Measurements from ENCODE around the gene NPBWR2.
"Not testable (repeated sequence)": the region's sequence is repeated elsewhere in the genome, so short reads cannot be mapped to it uniquely, and the experiment has no call there.

The NPBWR2 gene

GRCh38 chr20:64143018-64143801, 35.8 kb upstream of the NPBWR2 start:
- DNase-seq (ENCODE audit: low read depth in 3 of 3): no peak

- DNase-seq (ENCODE audit: low read depth in 3 of 3): no peak
These were observed 35.2 kb upstream of the NPBWR2 start for GRCh38 chr20:64142590-64142989.

DNA sequence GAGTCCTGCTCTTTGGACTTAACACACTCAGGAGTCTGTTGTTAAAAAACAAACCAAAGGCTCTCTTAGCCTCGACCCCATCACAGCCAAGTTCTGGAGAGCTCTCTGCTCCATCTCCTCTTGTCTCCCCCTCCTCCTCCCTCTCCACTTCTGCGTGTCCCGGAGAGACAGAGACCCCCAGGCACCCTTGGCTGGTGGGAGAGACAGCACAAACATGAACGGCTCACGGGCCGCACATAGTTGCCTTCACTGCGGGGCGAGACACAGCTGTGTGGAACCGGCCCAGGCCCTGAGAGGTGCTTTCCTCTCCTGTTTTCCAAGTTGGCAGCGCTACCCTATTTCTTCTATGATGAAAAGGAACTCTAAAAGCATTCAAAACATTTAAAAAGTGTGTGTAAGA, 33.6 kb upstream of the NPBWR2 start:
- no peak for DNase-seq (ENCODE audit: low read depth in 3 of 3)

DNA sequence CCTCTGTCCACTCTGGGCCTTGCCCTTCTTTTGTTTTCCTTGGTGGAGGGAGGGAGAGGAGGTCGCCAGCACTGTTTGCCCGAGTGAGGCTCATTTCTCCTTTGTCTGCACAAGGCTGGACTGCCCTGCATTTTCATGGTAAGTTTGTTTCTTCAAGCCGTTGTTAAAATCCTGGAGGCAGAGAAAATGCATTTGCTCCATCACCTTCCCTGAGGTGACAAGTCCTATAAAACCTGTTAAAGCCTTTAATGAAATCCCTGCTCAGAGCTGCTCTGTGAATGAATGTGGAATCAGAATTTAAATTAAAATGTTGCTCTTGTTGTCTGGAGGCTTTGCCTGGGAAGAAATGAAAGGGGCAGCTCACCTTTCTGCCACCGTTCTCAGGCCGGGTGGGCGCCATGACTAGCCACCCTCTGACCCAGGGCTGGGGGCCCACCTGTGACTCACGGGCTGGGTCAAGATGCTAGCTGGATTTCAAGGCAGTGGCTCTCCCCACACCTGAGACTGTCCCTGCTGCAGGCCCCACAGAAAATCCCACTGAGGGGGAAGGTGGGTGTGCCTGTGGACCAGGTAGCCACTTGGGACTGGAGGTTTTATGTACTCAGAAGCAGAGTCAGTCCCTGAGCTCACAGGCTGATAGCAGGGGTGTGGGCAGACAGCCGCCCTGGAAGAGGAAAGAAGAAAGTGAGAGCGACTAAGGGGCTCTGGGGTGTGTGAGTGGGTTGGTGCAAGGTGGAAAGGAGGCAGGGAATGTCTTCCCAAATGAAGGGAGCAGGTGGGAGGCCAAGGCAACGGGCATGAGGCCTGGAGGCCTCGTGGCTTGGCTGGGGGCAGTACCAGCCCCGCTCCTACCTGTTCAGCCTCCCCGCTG, 32.9 kb upstream of the NPBWR2 start:
- no peak for DNase-seq (ENCODE audit: low read depth in 3 of 3)

DNA sequence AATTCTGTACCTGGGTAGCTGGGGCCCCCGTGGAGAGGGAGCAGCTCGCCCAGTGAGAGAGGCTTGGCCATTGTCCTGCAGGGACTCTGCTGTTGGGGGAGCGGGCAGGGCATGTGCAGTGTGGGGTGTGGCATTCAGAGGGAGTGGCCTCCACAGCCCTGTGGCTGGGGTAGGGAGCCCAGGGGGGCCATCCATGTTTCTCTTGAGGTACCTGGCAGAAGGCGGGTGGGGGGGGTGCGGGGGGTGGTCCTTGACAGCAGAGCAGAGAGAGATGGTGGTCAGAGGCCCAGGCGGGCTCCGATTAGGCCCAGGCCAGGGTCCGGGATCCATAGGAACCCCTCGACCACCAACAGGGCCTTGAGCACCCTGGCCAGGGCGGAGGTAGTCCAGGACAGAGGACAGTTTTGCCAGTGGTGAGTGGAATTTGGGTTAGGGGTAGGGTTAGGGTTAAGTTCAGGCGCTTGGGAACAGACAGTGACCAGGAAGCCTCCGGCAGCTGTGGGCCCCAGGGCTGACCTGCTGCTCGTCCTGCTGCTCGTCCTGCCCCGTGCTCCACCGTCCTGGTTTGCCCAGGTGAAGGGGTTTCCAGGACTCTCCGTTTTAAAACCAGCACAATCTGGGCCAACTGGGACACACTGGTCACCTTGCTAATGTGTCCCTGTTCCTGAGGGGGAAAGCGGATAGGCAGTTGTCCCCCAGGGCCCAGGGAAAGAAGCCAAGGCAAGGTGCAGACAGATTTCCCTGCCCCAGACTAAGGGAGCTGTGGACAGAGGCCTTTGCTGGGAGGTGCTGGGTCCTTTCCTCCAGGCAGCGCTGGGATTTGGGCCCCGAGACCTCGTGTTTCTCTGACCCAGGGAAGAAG, 32.1 kb upstream of the NPBWR2 start:
- DNase-seq (ENCODE audit: low read depth in 3 of 3): no peak

- DNase-seq (ENCODE audit: low read depth in 3 of 3): no peak
These were observed 31.0 kb upstream of the NPBWR2 start for GRCh38 chr20:64138276-64138815.

DNA sequence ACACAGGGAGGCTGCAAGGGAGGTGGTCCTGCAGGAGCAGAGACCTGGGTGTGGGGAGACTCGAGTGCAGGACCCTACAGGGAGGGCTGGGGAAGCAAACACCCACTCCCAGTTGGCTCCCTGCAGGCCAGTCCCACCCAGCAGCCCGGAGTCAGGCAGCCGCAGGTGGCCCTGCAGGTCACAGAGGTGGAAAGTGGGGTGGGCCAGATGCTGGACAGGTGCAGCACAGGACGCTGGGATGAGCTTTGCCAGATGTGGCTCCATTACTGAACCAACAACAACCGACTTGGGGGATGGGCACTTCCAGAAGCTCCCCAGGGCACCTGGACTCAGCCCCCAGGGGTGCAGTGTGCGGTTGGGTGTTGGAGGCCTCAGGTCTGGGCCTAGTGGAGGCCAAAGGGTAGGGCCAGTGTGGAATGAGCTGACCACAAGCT, 30.2 kb upstream of the NPBWR2 start:
- no peak for DNase-seq (ENCODE audit: low read depth in 3 of 3)

DNA sequence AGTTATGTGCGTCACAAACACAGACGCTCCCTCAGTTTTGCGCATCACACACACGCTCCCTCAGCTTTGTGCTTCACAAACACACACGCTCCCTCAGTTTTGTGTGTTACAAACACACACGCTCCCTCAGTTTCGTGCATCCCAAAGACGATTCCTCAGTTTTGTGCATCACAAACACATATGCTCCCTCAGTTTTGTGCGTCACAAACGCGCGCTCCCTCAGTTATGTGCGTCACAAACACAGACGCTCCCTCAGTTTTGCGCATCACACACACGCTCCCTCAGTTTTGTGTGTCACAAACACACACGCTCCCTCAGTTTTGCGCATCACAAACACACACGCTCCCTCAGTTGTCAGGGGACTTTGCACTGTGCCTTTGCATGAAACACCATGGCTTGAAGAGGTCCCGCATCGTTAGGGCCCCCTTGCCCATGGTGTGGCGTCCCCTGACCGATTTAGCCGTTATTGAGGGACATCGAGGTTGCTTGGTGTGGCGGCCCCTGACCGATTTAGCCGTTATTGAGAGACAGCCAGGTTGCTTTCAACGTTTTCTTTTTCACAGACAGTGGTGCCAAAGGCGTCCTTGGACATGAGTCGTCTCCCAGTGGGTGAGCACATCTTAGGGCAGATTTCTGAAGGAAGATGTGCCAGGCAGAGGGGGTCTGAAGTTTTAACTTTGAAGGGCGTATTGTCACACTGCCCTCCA, 28.8 kb upstream of the NPBWR2 start:
- DNase-seq (ENCODE audit: low read depth in 3 of 3): no peak

GRCh38 chr20:64134744-64135143, 27.4 kb upstream of the NPBWR2 start:
- not testable (repeated sequence) for DNase-seq (ENCODE audit: low read depth in 3 of 3)

GRCh38 chr20:64133951-64134407, 26.6 kb upstream of the NPBWR2 start:
- DNase-seq (ENCODE audit: low read depth in 3 of 3): no peak

- DNase-seq (ENCODE audit: low read depth in 3 of 3): no peak
These were observed 24.0 kb upstream of the NPBWR2 start for GRCh38 chr20:64131406-64131805.

DNA sequence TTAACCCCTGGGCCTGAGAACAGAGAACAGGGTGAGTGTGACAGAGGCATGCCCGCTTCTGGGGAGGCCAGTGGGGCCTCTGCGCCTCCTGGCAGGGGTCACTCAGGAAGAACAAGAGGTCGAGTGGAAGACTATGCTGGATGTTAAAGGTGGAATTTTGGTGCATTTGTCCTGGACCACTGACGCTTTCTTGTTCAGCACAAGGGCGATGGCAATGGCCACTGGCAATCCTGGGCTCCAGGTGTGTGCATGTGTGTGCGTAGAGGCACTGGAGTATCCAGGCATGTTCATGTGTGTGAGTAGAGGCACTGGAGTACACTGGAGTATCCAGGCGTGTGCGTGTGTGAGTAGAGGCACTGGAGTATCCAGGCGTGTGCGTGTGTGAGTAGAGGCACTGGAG, 23.5 kb upstream of the NPBWR2 start:
- no peak for DNase-seq (ENCODE audit: low read depth in 3 of 3)

- no peak for DNase-seq (ENCODE audit: low read depth in 3 of 3)
These were observed 22.9 kb upstream of the NPBWR2 start for GRCh38 chr20:64130271-64130670.

DNA sequence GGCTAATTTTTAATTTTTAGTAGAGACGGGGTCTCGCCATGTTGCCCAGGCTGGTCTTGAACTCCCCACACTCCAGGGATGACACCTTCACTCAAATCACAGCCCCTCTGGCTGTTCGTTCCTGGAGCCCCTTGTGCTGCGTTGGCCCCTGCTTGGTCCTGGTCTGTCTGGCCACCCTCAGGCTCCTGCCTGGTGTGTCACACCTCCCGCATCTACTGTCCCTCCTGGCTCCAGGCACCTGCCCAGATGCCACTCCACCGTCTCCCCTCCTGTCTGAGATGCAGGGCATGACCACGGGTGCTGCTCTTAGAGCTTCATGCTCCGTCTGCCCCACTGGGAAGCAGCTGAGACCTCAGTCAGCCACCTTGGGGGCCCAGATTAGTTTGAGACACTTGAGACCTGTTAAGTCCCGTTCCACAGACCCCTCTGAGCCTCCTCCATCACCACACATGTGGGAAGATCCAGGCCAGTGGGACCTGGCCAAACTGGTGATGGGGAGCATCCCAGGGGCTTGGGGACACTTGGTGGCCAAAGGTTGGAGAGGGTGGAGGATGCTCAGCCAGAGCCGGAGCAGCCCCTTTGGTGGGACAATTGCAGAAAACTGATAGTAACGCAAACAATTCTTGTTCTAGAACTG, 21.9 kb upstream of the NPBWR2 start:
- no peak for DNase-seq (ENCODE audit: low read depth in 3 of 3)

- DNase-seq (ENCODE audit: low read depth in 3 of 3): not testable (repeated sequence)
These were observed 16.2 kb upstream of the NPBWR2 start for GRCh38 chr20:64123517-64123916.

DNA sequence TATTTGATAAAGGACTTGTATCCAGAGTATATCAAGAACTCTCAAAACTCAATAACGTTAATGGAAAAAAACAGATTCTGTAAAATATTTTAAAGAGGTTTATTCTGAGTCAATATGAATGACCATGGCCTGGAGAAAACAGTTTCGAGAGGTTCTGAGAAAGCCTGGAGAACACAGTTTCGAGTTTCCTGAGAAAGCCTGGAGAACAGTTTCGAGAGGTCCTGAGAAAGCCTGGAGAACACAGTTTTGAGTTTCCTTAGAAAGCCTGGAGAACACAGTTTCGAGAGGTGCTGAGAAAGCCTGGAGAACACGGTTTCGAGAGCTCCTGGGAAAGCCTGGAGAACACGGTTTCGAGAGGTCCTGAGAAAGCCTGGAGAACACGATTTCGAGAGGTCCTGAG, 15.6 kb upstream of the NPBWR2 start:
- DNase-seq (ENCODE audit: low read depth in 3 of 3): not testable (repeated sequence)

DNA sequence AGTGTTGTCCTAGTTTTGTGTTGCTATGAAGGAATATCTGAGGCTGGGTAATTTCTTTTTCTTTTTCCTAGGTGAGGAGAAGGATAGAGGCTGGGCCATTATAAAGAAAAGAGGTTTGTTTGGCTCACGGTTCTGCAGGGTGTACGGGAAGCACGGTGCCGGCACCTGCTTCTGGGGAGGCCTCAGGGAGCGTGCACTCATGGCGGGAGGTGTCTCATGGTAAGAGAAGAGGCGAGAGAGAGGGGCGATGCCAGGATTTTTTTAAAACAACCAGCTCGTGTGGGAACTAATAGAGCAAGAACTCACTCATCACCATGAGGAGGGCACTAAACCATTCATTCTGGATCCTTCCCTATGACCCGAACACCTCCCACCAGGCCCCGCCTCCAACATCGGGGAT, 14.2 kb upstream of the NPBWR2 start:
- DNase-seq (ENCODE audit: low read depth in 3 of 3): no peak

DNA sequence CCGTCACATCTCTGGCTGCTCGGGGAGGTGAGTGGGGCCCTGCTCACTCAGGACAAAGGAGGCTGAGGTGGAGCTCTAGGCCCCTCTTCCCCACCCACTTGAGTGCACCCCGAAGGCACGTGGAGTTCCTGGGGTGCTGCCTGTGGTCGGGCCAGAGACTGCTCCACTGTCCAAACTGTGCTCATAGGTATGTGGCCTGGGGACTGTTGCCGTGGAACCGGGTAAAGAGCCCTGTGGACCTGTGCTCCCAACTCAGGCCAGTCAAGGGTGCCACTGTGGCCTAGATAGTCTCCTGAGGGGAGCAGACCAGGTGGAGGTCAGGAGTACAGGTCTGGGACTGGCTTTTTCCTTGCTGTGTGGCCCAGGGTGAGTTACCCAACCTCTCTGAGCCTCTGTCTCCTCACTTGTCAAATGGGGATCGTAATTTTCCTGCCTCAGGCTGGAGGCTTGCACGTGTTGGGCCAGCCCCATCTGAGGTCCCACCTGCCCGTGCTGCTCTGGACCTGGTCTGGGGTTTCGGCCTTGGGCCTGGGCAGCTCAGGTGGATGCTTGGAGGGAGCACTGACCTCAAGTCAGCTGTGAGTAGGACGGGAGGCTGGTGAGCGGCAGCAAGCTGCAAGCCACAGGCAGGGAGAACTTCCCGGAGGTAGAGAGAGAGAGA, 12.4 kb upstream of the NPBWR2 start:
- DNase-seq (ENCODE audit: low read depth in 3 of 3): no peak

GRCh38 chr20:64119301-64119680, 11.9 kb upstream of the NPBWR2 start:
- no peak for DNase-seq (ENCODE audit: low read depth in 3 of 3)

DNA sequence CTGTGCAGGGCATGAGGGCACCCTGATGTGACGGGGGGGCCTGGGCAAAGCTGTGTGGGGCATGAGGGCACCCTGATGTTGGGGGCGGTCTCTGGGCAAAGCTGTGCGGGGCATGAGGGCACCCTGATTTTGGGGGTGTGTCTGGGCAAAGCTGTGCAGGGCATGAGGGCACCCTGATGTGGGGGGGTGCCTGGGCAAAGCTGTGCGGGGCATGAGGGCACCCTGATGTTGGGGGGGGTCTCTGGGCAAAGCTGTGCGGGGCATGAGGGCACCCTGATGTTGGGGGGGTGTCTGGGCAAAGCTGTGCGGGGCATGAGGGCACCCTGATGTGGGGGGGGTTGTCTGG, 10.0 kb upstream of the NPBWR2 start:
- DNase-seq (ENCODE audit: low read depth in 3 of 3): not testable (repeated sequence)
